Stimulated activated CD8-positive, alpha-beta memory T cell treated with anti-CD3 and anti-CD28 coated beads, Interleukin-12 subunit alpha, Interleukin-12 subunit beta, amount 100 ng/mL, for 24 hours (primary cell): ENCODE results near the gene RNF157.
"Not testable (repeated sequence)": the region's sequence is repeated elsewhere in the genome, so short reads cannot be mapped to it uniquely, and the experiment has no call there.

Experiments
- DNase-seq: peaks from one replicate; pipeline ENCODE4 v3.0.0-alpha.2; 2020; ENCODE audit errors: extremely low read depth

Gene RNF157

GRCh38 chr17:76254275-76254674, 14.0 kb upstream of the RNF157 start:
- DNase-seq, result no peak

- DNase-seq, result no peak
Measured at GRCh38 chr17:76253841-76254240, 13.5 kb upstream of the RNF157 start.

GRCh38 chr17:76252967-76253766, 12.9 kb upstream of the RNF157 start:
- not testable (repeated sequence) for DNase-seq

GRCh38 chr17:76252040-76252954, 12.0 kb upstream of the RNF157 start:
- DNase-seq, result no peak

- no peak for DNase-seq
Measured at GRCh38 chr17:76251478-76252039, 11.3 kb upstream of the RNF157 start.

- no peak for DNase-seq
Measured at GRCh38 chr17:76250141-76250540, 9.8 kb upstream of the RNF157 start.

- DNase-seq, result no peak
Measured at GRCh38 chr17:76248013-76248782, 7.9 kb upstream of the RNF157 start.

- no peak for DNase-seq
Measured at GRCh38 chr17:76247304-76247703, 7.0 kb upstream of the RNF157 start.

- DNase-seq, result no peak
Measured at GRCh38 chr17:76246080-76247066, 6.1 kb upstream of the RNF157 start.

GRCh38 chr17:76244721-76245120, 4.4 kb upstream of the RNF157 start:
- DNase-seq, result not testable (repeated sequence)

GRCh38 chr17:76243826-76244679, 3.8 kb upstream of the RNF157 start:
- no peak for DNase-seq

- no peak for DNase-seq
Measured at GRCh38 chr17:76241691-76242255, 1.5 kb upstream of the RNF157 start.

- no peak for DNase-seq
Measured at GRCh38 chr17:76241204-76241538, 878 bp upstream of the RNF157 start.

GRCh38 chr17:76239538-76240274, 587 bp downstream of the RNF157 start:
- DNase-seq, result no peak

- no peak for DNase-seq
Measured at GRCh38 chr17:76238847-76239537, 1.3 kb downstream of the RNF157 start.

- DNase-seq, result no peak
Measured at GRCh38 chr17:76237859-76238313, 2.4 kb downstream of the RNF157 start.

- no peak for DNase-seq
Measured at GRCh38 chr17:76236603-76237002, 3.7 kb downstream of the RNF157 start.

GRCh38 chr17:76235883-76236282, 4.4 kb downstream of the RNF157 start:
- DNase-seq, result no peak
